Dermis blood vessel endothelial cell (primary cell): ENCODE measurements around the gene NDUFS2. TPM values are rescaled to one million over a fixed set of nuclear protein-coding genes. Genes with fewer than 3 reads are reported as not detected.
A peak's percentile ranks its signal among the peaks of the same experiment; 100 is the strongest.
"Not testable (repeated sequence)": the region's sequence is repeated elsewhere in the genome, so short reads cannot be mapped to it uniquely, and the experiment has no call there.

Experiments used
- DNase-seq: peaks from one replicate; pipeline ENCODE4 v3.0.0; 2010
- total RNA-seq: library from RNA; depleted of rRNA; stranded (reverse); fragments of >200 nt; gene quantifications from 2 replicates; pipeline ENCODE4 v1.2.3, GENCODE V29; 2014

Gene NDUFS2
- total RNA-seq, 1 donor from 2014 or later: 154 TPM

DNA sequence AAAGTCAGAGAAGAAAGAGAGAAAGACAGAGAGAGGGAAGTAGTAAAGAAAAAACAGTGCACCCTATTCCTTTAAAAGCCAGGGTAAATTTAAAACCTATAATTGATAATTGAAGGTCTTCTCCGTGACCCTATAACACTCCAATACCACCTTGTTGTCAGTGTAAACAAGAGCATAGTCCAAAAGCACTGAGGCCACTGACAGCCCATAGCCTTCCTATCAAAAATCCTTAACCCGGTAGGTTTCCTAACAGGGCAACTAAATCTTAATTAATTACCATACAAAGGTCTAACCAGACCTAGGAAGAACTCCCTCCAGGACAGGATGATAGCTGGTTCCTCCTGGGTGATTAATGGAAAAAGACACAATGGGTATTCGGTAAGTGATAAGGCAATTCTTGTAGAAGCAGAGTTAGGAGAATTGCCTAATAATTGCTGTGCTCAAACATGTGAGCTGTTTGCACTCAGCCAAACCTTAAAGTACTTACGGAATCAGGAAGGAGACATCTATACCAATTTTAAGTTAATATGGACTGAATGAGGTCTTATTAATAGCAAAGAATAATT is 53.9 kb downstream of the NDUFS2 start:
- not testable (repeated sequence) for DNase-seq

DNA sequence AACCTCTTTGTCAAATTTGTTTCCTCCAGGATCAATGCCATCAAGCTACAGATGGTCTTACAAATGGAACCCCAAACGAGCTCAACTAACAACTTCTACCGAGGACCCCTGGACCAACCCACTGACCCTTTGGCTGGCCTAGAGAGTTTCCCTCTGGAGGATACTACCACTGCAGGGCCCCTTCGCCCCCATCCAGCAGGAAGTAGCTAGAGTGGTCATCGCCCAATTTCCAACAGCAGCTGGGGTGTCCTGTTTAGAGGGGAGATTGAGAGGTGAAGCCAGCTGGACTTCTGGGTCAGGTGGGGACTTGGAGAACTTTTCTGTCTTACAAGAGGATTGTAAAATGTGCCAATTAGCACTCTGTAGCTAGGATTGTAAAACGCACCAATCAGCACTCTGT is 54.9 kb downstream of the NDUFS2 start:
- not testable (repeated sequence) for DNase-seq

DNA sequence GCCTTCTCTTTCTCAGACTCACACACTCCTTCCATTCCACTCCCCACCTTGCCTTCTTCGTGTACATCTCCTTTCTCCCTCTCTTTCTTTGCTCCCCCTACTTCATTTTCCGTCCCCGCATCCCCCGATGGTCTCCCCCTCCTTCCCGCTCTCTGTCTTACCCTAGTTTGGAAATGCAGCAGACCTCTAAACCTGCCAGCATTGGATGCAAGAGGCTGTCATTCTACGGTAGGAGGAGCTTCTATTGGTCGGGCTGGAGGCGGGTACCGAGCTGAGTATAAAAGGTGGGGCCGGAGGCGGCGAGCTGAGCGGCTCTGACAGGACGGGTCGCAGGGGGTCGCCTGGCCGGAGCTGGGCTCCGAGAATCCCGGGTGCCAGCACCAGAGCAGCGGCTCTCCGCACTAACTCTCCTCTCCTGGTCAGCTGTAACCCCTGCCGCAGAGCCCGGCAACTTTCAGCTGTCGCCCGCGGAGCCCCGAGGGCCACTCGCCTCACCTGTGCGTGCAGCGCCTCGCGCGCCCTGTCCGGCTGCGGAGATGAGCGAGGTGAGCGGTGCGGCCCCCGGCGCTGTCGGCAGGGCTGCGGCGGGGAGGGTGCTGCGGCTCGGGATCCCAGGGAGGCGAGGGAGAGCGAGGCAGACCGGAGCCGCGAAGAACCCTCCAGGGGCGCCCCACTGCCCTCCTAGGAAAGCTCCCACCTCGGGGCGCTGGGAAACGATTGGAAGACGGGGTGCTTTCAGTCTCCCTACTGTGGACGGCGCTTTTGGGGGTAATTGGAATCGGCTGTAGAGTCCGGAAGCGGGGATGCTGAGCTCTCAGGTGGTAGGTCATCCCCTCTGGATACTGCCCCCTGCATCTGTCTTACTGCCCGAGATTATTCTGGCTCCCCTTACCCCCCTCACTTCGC is 56.5 kb downstream of the NDUFS2 start, which contains the start of gene PCP4L1:
TSS of gene PCP4L1 (plus strand) at position 307 of the 906 bp plus-strand sequence. CDS start at position 537, 230 bp downstream.
- peak; percentile 62 for DNase-seq

DNA sequence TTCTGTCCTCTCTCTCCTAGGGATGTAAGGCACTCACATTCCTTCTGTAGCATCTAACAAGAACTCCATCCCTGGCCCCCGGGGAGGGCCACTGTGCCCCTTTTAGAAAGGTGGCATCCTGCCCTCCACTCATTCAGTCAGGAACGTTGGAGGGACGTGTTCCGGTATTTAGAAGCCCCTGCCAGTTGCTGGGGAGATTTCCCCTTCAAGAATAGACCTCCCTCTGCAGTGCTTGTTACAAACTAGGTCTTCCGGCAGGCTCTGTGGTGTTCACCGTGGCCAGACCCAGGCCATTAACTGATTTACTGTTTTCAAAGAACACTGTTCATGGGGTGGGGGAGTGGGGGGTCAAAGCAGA is 57.2 kb downstream of the NDUFS2 start:
- DNase-seq: no peak

DNA sequence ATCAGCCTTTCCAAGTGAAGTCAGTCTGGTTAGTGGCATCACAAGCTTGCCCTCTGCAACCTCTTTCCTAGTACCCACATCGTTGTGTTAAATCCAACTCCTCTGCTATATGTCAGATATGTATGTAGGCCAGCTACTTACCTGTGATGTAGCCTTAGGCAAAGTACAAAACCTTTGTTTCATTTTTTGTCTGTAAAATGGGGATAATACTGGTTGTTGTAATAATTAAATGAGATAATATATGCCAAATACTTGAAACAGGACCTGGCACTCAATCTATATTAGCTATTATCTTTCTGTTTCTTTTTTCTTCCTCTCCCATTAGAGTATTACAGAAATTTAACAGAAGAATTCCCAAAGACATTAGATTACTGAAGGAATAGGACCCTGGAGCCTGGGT is 57.6 kb downstream of the NDUFS2 start:
- DNase-seq: no peak

DNA sequence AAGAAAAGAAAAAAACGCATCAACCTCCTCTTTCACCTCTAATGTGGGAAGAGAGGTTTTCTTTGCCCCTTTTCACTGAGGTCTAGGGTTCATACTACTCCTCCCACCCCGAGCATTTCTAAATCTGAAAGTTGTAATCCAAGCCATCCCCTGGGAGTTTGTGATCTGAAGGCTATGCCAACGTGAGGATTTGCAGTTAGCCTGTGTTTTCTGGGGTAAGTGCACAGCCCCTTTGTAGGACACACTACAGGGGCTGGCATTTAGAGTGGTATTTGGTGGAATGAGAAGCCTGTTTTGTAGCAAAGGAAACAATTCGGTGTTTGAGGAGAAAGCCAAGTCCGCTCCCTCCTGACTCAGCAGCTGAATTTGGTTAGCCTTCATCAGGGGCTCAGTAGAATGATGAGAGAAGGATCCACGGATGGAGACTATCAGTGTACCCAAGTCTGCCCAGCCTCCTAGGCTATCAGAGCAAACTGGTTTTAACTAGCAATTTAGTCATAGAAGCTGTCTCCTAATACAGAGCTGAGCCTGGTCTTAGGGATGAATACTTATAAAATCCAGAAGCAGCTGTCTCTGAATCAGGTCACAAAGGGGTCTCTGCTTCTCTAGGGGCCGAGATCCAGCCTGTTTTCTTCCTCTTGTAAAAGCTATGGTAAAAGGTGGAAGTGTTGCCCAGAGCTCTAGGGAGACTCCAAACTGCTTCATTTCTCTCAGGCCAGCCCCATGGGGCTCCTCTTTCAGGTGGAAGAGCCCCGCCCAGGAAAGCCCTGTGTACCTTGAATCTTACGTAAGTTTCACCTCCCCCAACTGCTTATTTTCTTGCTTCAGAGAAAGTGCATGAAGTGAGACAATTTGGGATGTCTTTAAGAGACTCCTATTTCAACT is 58.5 kb downstream of the NDUFS2 start:
- DNase-seq: no peak

DNA sequence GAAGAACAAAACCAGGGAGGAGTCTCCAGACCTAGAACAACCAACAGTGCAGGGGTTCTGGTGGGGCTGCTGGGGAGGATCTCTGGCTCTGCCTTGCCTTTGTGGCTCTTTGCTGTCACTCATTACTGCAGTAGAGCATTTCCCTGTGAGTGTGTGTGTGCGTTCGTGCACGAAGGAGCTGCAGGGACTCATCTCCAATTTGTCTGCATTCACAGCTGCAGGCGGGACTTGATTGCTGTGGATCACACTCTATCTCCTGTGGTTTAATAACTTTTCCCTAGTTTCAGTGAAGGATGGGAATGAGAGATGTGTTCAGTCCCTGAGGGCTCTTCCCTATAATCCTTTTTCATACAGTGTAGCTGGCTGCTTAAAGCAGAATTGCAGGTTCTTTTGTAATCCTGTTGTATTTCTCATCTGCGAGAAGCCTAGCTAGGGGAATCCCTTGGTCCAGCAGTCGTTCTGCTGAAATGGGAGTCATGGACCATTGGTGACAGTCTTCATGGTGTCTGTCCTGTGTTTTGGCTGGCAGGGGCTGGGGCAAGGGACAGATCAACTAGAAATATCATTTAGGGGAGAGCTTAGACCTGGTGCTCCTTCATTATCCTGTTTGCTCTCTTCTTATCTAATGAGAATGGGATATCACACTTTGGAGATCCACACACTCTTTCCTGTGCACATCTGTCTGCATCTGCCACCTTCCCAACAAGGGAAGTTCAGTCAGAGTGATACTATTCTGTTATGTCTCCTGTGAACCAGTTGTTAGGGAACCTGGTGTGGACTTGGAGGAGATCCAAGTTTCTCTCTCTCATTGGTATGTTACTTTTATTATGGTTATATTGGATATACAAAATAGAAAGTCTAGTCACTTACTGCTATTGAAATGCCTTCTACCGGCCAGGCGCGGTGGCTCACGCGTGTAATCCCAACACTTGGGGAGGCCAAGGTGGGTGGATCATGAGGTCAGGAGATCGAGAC is 59.4 kb downstream of the NDUFS2 start:
- no peak for DNase-seq

Other genes starting within 250 kb of the NDUFS2 start
- gene ITLN2, start 247.6 kb upstream of the NDUFS2 start, total RNA-seq: not detected in 2 replicates
- 304 and 318 TPM in 2 replicates for gene F11R, start 181.2 kb upstream of the NDUFS2 start, total RNA-seq
- gene TSTD1, start 163.4 kb upstream of the NDUFS2 start, total RNA-seq: 1.4 and 6.8 TPM in 2 replicates
- gene USF1, start 156.4 kb upstream of the NDUFS2 start, total RNA-seq: 94.3 and 125 TPM in 2 replicates
- not detected in 2 replicates for gene ARHGAP30, start 132.5 kb upstream of the NDUFS2 start, total RNA-seq
- gene NECTIN4, start 112.8 kb upstream of the NDUFS2 start, total RNA-seq: 0.17 and 0.28 TPM in 2 replicates
- 0.93 and 1.5 TPM in 2 replicates for gene KLHDC9, start 104.0 kb upstream of the NDUFS2 start, total RNA-seq
- gene PFDN2, start 84.3 kb upstream of the NDUFS2 start, total RNA-seq: 30.2 and 42.7 TPM in 2 replicates
- gene NIT1, start 84.3 kb upstream of the NDUFS2 start, total RNA-seq: 11.6 and 17.5 TPM in 2 replicates
- gene DEDD, start 69.7 kb upstream of the NDUFS2 start, total RNA-seq: 39.1 and 64.8 TPM in 2 replicates
- gene UFC1, start 48.4 kb upstream of the NDUFS2 start, total RNA-seq: 119 and 134 TPM in 2 replicates
- 5.4 and 12.8 TPM in 2 replicates for gene USP21, start 42.9 kb upstream of the NDUFS2 start, total RNA-seq
- 14.9 and 18.0 TPM in 2 replicates for gene PPOX, start 35.9 kb upstream of the NDUFS2 start, total RNA-seq
- 24.8 and 44.1 TPM in 2 replicates for gene B4GALT3, start 24.9 kb upstream of the NDUFS2 start, total RNA-seq
- gene ADAMTS4, start 3.3 kb upstream of the NDUFS2 start, total RNA-seq: 19.7 and 38.9 TPM in 2 replicates
- gene FCER1G, start 12.9 kb downstream of the NDUFS2 start, total RNA-seq: 0.19 TPM in 1 of 2 replicates, not detected in the other
- gene APOA2, start 21.3 kb downstream of the NDUFS2 start, total RNA-seq: not detected in 2 replicates
- gene TOMM40L, start 23.7 kb downstream of the NDUFS2 start, total RNA-seq: 14.8 and 23.6 TPM in 2 replicates
- gene NR1I3, start 35.8 kb downstream of the NDUFS2 start, total RNA-seq: not detected in 2 replicates
- not detected in 2 replicates for gene PCP4L1, start 56.4 kb downstream of the NDUFS2 start, total RNA-seq
- gene MPZ, start 107.6 kb downstream of the NDUFS2 start, total RNA-seq: 0.68 and 1.0 TPM in 2 replicates
- gene SDHC, start 112.0 kb downstream of the NDUFS2 start, total RNA-seq: 20.1 and 34.2 TPM in 2 replicates
- not detected in 2 replicates for gene CFAP126, start 165.5 kb downstream of the NDUFS2 start, total RNA-seq